Uterus (tissue), 4 donors: ENCODE data around the gene FN1. TPM values are rescaled to one million over a fixed set of nuclear protein-coding genes. Genes with fewer than 3 reads are reported as not detected.

Experiments
- DNase-seq, 2 donors: peaks; one replicate each; pipeline ENCODE4 v3.0.0-alpha.2; 2019 to 2020
- H3K27ac ChIP-seq, 2 donors: fragments of 200-600 bp; sonication (generic); 1 replicate in 1 of 2; 2 replicates in 1 of 2; pipeline ENCODE4 v1.5.1; 2016 to 2018
- H3K27me3 ChIP-seq, 2 donors: fragments of 200-600 bp; sonication (generic); one replicate each; pipeline ENCODE4 v1.5.1; 2018 to 2019; ENCODE audit warnings: control low read depth in 1 of 2
- H3K36me3 ChIP-seq, 2 donors: fragments of 200-600 bp; sonication (generic); one replicate each; pipeline ENCODE4 v1.5.1; 2019; ENCODE audit warnings: control low read depth in 1 of 2
- H3K4me1 ChIP-seq, 2 donors: fragments of 200-600 bp; sonication (generic); one replicate each; pipeline ENCODE4 v1.5.1; 2018 to 2019; ENCODE audit warnings: control low read depth in 1 of 2
- H3K4me3 ChIP-seq, 2 donors: fragments of 200-600 bp; sonication (generic); 1 replicate in 1 of 2; 2 replicates in 1 of 2; pipeline ENCODE4 v1.5.1; 2018 to 2019; ENCODE audit warnings: mild to moderate bottlenecking in 1 of 2
- H3K9me3 ChIP-seq, 2 donors: fragments of 200-600 bp; sonication (generic); one replicate each; pipeline ENCODE4 v1.5.1; 2019; ENCODE audit warnings: control low read depth in 1 of 2
- CTCF ChIP-seq, 4 experiments: fragments of 200-600 bp in 2 of 4; fragments of 450-650 bp in 2 of 4; sonication (generic) in 2 of 4; IDR thresholded peaks; one replicate each; pipeline ENCODE4 v1.5.1; 2016 to 2019; ENCODE audit warnings: antibody characterized with exemption in 4 of 4, mild to moderate bottlenecking in 2 of 4, moderate library complexity in 1 of 4
- POLR2A ChIP-seq, 2 donors: fragments of 450-650 bp; IDR thresholded peaks; one replicate each; pipeline ENCODE4 v1.6.1; 2016; ENCODE audit warnings: antibody characterized with exemption in 2 of 2, mild to moderate bottlenecking in 1 of 2, moderate library complexity in 1 of 2
- intact Hi-C: fragments of 100-400 bp; cut with DNase I; formaldehyde crosslinking; loops from one replicate; pipeline ENCODE4 v1.15.1; 2023; ENCODE audit warnings: low total_unique reads
- total RNA-seq, 4 donors: library from RNA; depleted of rRNA in 3 of 4; stranded (reverse); fragments of >200 nt in 3 of 4; gene quantifications; one replicate each; pipeline versions ENCODE4 v1.1.0 to v1.2.4, GENCODE V29; 2014 to 2023
- donor health status: DM: yes; HTN: yes; CAD: no.

The FN1 gene
- total RNA-seq, 4 donors from 2014 or later, result 218 to 1,074 (median 261) TPM

- intact Hi-C loops, result no loop called here
- DNase-seq, result no peak
- Histone ChIP-seq H3K27me3 (no peaks in the 10 kb centered on the region), H3K36me3 (no peaks in the 10 kb centered on the region), H3K4me1 (no peaks in the 10 kb centered on the region), H3K9me3 (no peaks in the 10 kb centered on the region), H3K4me3 (no peak overlapping the region), H3K27ac (no peak overlapping the region)
- TF ChIP-seq CTCF (IDR thresholded peaks at IDR 0.05), result no peak
- TF ChIP-seq POLR2A (IDR thresholded peaks at IDR 0.05), result no peak
Observed at GRCh38 chr2:215479121-215479520, 43.3 kb upstream of the FN1 start.

GRCh38 chr2:215476424-215476823 is 40.6 kb upstream of the FN1 start:
- no peak overlapping the region for H3K27ac ChIP-seq
- H3K36me3 ChIP-seq, result no peaks in the 10 kb centered on the region
- no peak overlapping the region for H3K4me3 ChIP-seq
- no peaks in the 10 kb centered on the region for H3K9me3 ChIP-seq
- TF ChIP-seq CTCF (IDR thresholded peaks at IDR 0.05) (no peak), POLR2A (IDR thresholded peaks at IDR 0.05) (no peak)
- H3K27me3 ChIP-seq, result no peaks in the 10 kb centered on the region
- no peaks in the 10 kb centered on the region for H3K4me1 ChIP-seq
- no peak for DNase-seq
- intact Hi-C loops, result no loop called here

DNA sequence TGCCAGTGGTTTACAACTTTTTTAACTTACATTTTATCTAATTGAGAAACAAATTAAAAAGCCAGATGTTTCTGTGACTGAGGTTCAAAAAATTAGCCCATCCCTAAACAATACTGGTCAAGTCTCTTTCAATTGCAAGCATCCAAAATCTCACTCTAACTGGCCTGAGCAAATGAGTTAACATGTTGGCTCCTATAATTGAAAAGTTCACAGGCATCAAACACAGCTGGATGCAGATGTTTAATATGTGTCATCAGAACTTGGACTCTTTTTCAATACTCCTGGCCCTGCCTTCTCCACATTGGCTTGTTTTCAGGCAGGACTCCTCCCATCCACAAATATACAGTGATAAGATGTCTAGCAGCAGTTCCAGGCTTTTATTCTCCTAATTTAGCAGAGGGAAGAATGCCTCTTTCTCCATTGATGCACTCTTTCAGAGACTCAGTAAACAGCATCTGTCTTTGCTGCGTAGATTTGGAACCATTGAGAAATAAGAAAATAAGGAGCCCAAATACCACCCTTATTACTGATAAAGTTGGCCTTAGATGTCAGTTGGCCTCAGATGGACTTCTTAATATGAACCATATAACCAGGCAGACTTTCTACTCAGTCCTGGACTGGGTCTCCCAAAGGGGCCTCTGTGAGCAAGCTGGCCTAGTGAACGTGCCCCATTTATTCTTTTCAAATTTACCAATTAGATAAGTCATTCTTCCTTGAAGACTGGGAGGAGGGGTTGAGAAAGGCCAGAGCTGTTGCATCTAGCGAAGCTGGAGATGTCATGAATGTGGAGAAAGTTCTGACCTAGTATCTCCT is 30.4 kb upstream of the FN1 start:
- Histone ChIP-seq H3K27ac (no peak overlapping the region), H3K36me3 (no peaks in the 10 kb centered on the region), H3K4me3 (no peak overlapping the region), H3K9me3 (no peaks in the 10 kb centered on the region), H3K27me3 (no peaks in the 10 kb centered on the region), H3K4me1 (no peaks in the 10 kb centered on the region)
- DNase-seq, result peak in 1 of 2 donors; percentile 22
- TF ChIP-seq CTCF (IDR thresholded peaks at IDR 0.05), result no peak
- TF ChIP-seq POLR2A (IDR thresholded peaks at IDR 0.05), result no peak
- intact Hi-C loops, result no loop called here

- TF ChIP-seq CTCF (IDR thresholded peaks at IDR 0.05), result no peak
- no peak for TF ChIP-seq POLR2A (IDR thresholded peaks at IDR 0.05)
- intact Hi-C loops, result no loop called here
Observed at GRCh38 chr2:215465256-215465655, 29.4 kb upstream of the FN1 start.

GRCh38 chr2:215461836-215462532 is 26.1 kb upstream of the FN1 start:
- no peak for DNase-seq
- Histone ChIP-seq H3K27ac (no peak overlapping the region), H3K27me3 (no peaks in the 10 kb centered on the region), H3K4me1 (no peaks in the 10 kb centered on the region), H3K36me3 (no peaks in the 10 kb centered on the region), H3K9me3 (no peaks in the 10 kb centered on the region), H3K4me3 (no peak overlapping the region)
- intact Hi-C loops, result no loop called here
- no peak for TF ChIP-seq CTCF (IDR thresholded peaks at IDR 0.05)
- TF ChIP-seq POLR2A (IDR thresholded peaks at IDR 0.05), result no peak

More at GRCh38 chr2:215465256-215465655, 29.4 kb upstream of the FN1 start:
- DNase-seq, result no peak
- Histone ChIP-seq H3K4me3 (no peak overlapping the region), H3K9me3 (no peaks in the 10 kb centered on the region), H3K27me3 (no peaks in the 10 kb centered on the region), H3K36me3 (no peaks in the 10 kb centered on the region), H3K4me1 (no peaks in the 10 kb centered on the region), H3K27ac (no peak overlapping the region)
